ENCODE results near the gene PNPLA1.

- no peak for TF ChIP-seq POLR2AphosphoS5 (IDR thresholded peaks at IDR 0.05; ENCODE audit: low read depth, low read length)
- no peak for TF ChIP-seq POLR2A (IDR thresholded peaks at IDR 0.05; ENCODE audit: low read depth, low read length)
- no peak for TF ChIP-seq TAF1 (IDR thresholded peaks at IDR 0.05; ENCODE audit: low read depth, low read length)
- TF ChIP-seq SPI1 (IDR thresholded peaks at IDR 0.05; ENCODE audit: low read depth, low read length) = no peak
- TF ChIP-seq PAX5 (IDR thresholded peaks at IDR 0.05; ENCODE audit: insufficient read depth, low read length, severe bottlenecking) = no peak
These were observed 38.7 kb downstream of the PNPLA1 start for GRCh38 chr6:36308514-36308913.

Measured in GM12891 (cell line).